ENCODE data around the gene ITGAV.

The ITGAV gene

GRCh38 chr2:186554850-186555671 is 34.8 kb upstream of the ITGAV start:
- Histone ChIP-seq H3K9me3 (ENCODE audit: control insufficient read depth, insufficient read depth, low read depth, low read length) (no peaks in the 10 kb centered on the region), H3K4me3 (ENCODE audit: low read depth, low read length) (no peak overlapping the region), H3K36me3 (ENCODE audit: control insufficient read depth in 2 of 2, insufficient read depth in 1 of 2, low read length in 2 of 2) (no peaks in the 10 kb centered on the region), H3K4me1 (ENCODE audit: control insufficient read depth, insufficient read depth, low read length) (no peaks in the 10 kb centered on the region), H3K27ac (ENCODE audit: extremely low read depth, low read depth, low read length) (no peak overlapping the region)
- TF ChIP-seq, protein P1, sequence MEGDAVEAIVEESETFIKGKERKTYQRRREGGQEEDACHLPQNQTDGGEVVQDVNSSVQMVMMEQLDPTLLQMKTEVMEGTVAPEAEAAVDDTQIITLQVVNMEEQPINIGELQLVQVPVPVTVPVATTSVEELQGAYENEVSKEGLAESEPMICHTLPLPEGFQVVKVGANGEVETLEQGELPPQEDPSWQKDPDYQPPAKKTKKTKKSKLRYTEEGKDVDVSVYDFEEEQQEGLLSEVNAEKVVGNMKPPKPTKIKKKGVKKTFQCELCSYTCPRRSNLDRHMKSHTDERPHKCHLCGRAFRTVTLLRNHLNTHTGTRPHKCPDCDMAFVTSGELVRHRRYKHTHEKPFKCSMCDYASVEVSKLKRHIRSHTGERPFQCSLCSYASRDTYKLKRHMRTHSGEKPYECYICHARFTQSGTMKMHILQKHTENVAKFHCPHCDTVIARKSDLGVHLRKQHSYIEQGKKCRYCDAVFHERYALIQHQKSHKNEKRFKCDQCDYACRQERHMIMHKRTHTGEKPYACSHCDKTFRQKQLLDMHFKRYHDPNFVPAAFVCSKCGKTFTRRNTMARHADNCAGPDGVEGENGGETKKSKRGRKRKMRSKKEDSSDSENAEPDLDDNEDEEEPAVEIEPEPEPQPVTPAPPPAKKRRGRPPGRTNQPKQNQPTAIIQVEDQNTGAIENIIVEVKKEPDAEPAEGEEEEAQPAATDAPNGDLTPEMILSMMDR (tag by site-specific recombination; IDR thresholded peaks at IDR 0.05) = 0 out of 2 replicates have a peak, but pooled peaks have one; percentile 11
- TF ChIP-seq ZNF121 (tag by site-specific recombination; IDR thresholded peaks at IDR 0.05) = no peak
- CTCF ChIA-PET = interaction anchor here (0.5 to 1.0 kb wide), 2 partner anchors 10 to 16 kb away, joined by 3 read pairs; no protein-coding TSS in a partner anchor
- POLR2A ChIA-PET = interaction anchor here (1.5 to 2.1 kb wide), 2 partner anchors 15 to 35 kb away, joined by 4 to 9 read pairs; partner anchors contain the start of gene ITGAV

- no peak overlapping the region for H3K4me3 ChIP-seq (ENCODE audit: low read depth, low read length)
- no peaks in the 10 kb centered on the region for H3K36me3 ChIP-seq (ENCODE audit: control insufficient read depth in 2 of 2, insufficient read depth in 1 of 2, low read length in 2 of 2)
- TF ChIP-seq ZNF37A (tag by site-specific recombination; IDR thresholded peaks at IDR 0.05) = no peak
- TF ChIP-seq WT1 (tag by site-specific recombination; IDR thresholded peaks at IDR 0.05) = no peak
- TF ChIP-seq, protein P2, sequence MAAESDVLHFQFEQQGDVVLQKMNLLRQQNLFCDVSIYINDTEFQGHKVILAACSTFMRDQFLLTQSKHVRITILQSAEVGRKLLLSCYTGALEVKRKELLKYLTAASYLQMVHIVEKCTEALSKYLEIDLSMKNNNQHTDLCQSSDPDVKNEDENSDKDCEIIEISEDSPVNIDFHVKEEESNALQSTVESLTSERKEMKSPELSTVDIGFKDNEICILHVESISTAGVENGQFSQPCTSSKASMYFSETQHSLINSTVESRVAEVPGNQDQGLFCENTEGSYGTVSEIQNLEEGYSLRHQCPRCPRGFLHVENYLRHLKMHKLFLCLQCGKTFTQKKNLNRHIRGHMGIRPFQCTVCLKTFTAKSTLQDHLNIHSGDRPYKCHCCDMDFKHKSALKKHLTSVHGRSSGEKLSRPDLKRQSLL (tag by site-specific recombination; IDR thresholded peaks at IDR 0.05) = no peak
- no peak for TF ChIP-seq SALL2 (tag by site-specific recombination; IDR thresholded peaks at IDR 0.05; ENCODE audit: borderline replicate concordance)
- H3K4me1 ChIP-seq (ENCODE audit: control insufficient read depth, insufficient read depth, low read length) = no peaks in the 10 kb centered on the region
- ChIA-PET CTCF (no interaction called here), POLR2A (no interaction called here)
- H3K9me3 ChIP-seq (ENCODE audit: control insufficient read depth, insufficient read depth, low read depth, low read length) = no peaks in the 10 kb centered on the region
- no peak overlapping the region for H3K27ac ChIP-seq (ENCODE audit: extremely low read depth, low read depth, low read length)
These were observed 31.2 kb upstream of the ITGAV start for GRCh38 chr2:186558512-186559276.

DNA sequence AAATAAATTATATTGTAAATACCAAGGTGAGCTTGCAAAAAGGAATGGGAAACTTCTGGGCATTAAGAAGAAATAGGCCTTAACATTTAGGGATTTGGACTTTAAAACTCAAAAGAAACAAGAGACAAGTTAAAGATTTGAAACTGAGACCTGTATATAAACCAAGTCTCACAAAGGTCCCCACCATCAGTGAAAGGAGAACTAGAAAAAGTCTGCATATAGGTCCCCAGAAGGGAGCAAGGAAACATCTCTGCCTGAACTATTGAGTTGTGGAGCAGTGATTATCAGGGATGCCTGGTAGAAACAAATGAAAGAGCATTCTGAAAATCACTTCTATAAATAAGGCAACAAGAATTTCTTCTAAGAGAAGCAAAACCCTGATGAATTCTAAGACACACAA is 30.5 kb upstream of the ITGAV start:
- Histone ChIP-seq H3K9me3 (ENCODE audit: control insufficient read depth, insufficient read depth, low read depth, low read length) (no peaks in the 10 kb centered on the region), H3K4me1 (ENCODE audit: control insufficient read depth, insufficient read depth, low read length) (no peaks in the 10 kb centered on the region), H3K27ac (ENCODE audit: extremely low read depth, low read depth, low read length) (no peak overlapping the region), H3K4me3 (ENCODE audit: low read depth, low read length) (no peak overlapping the region), H3K36me3 (ENCODE audit: control insufficient read depth in 2 of 2, insufficient read depth in 1 of 2, low read length in 2 of 2) (no peaks in the 10 kb centered on the region)
- ChIA-PET POLR2A (no interaction called here), CTCF (interaction anchor here (0.6 kb wide), 1 partner anchor 12 kb away, joined by 3 read pairs; no protein-coding TSS in a partner anchor)
- TF ChIP-seq ZSCAN16 (tag by site-specific recombination; IDR thresholded peaks at IDR 0.05) (no peak), ZNF549 (tag by site-specific recombination; IDR thresholded peaks at IDR 0.05) (no peak)

DNA sequence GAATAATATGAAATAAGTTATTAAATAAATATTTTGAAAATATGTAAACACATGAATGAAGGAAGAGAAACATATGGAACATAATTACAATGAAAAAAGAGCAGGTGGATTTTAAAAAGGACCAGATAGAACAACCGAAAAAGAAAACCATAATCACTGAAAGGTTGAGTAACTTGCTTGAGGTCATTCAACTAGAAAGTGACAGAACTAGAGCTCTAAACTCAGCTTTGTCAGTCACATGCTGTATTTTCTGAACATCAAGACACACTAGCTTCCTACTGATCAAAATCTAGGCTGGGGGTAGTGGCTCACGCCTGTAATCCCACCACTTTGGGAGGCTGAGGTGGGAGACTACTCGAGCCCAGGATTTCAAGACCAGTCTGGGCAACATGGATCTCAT is 30.0 kb upstream of the ITGAV start:
- Histone ChIP-seq H3K9me3 (ENCODE audit: control insufficient read depth, insufficient read depth, low read depth, low read length) (no peaks in the 10 kb centered on the region), H3K27ac (ENCODE audit: extremely low read depth, low read depth, low read length) (no peak overlapping the region), H3K4me1 (ENCODE audit: control insufficient read depth, insufficient read depth, low read length) (no peaks in the 10 kb centered on the region), H3K4me3 (ENCODE audit: low read depth, low read length) (no peak overlapping the region), H3K36me3 (ENCODE audit: control insufficient read depth in 2 of 2, insufficient read depth in 1 of 2, low read length in 2 of 2) (no peaks in the 10 kb centered on the region)
- POLR2A ChIA-PET = interaction anchor here (0.6 kb wide), 1 partner anchor 12 kb away, joined by 5 read pairs; no protein-coding TSS in a partner anchor
- no peak for TF ChIP-seq ZFP41 (tag by site-specific recombination; IDR thresholded peaks at IDR 0.05; ENCODE audit: borderline replicate concordance)
- TF ChIP-seq ZFP69B (tag by site-specific recombination; IDR thresholded peaks at IDR 0.05) = no peak
- no peak for TF ChIP-seq ZNF239 (tag by site-specific recombination; IDR thresholded peaks at IDR 0.05)
- no peak for TF ChIP-seq ZNF175 (tag by site-specific recombination; IDR thresholded peaks at IDR 0.05)
- TF ChIP-seq REST (tag by site-specific recombination; IDR thresholded peaks at IDR 0.05) = no peak
- CTCF ChIA-PET = interaction anchor here (0.6 kb wide), 1 partner anchor 11 kb away, joined by 3 read pairs; no protein-coding TSS in a partner anchor

Data from HEK293 (cell line).